NCI-H526 treated with DMSO at 0.1 percent for 48 hours (cell line): ENCODE measurements around the gene NSUN3.
"Not testable (repeated sequence)": the region's sequence is repeated elsewhere in the genome, so short reads cannot be mapped to it uniquely, and the experiment has no call there.

Experiments used
- DNase-seq: peaks from one replicate; lab custom pipeline; 2025; lab: John Stamatoyannopoulos, UW

Gene NSUN3

DNA sequence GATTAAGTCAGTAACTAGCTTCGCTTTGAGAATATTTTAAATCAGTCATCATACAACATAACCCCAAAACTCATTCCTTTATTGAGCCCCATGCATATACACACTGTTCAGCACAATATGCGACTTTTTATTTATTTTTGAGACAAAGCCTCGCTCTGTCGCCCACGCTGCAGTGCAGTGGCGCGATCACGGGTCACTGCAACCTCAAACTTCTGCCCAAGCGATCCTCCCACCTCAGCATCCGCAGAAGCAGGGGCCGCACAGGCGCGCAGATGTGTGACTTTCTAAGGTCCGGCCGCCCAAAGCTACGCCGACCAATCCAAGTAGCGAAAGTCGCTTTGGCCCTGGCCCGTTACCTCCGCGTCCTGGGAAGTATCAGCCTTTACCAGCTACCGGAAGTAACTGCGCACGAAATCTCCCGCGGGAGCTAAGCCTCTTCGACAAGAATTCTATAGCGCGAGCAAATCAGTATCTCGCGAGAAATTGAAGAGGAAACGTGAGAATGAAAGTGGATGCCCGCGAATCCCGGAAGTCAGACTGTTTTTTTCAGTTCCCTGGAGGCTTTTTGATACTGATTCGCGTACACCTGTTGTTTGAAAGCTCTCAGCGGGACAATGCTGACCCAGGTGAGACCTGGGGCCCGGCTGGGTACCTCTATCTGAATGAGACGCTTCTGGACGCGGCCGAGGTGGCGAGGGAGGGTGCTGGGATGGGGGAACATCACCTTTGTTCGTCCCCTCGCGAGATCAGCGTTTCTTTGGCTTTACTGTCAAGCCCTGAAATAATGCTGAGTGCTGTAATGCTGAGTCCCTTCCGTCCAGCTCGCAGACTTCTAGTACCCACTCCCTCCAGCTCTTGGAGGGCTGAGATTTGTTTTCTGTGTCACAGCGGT, at the start of gene NSUN3, which contains the start of gene DHFR2:
NSUN3 (plus strand) TSS at position 549 of the 892 bp plus-strand sequence; CDS start at position 615, 66 bp downstream.
DHFR2 (minus strand) TSS at position 404 of the 892 bp plus-strand sequence. CDS start 1,405 bp downstream, outside the sequence.
- DNase-seq = peak; percentile 84

DNA sequence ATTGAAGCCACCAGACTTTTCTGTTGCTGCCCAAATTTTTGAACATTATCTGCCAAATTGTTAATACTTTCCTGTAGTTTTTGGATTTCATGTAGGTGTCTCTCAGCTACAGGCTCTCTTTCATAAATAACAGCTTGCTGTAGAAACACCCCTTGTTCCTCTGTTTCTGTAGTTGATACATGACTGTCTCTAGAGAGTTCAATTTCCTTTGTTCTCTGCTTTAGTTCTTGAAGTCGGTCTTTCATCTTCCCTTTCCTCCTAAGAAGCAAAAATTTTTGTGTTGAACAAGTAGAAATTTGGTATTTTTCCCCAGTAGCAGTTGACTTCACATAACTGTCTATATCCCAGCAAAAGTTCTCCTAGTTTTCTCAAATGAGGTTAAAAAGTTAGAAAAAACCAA, 47.8 kb upstream of the NSUN3 start:
- no peak for DNase-seq

DNA sequence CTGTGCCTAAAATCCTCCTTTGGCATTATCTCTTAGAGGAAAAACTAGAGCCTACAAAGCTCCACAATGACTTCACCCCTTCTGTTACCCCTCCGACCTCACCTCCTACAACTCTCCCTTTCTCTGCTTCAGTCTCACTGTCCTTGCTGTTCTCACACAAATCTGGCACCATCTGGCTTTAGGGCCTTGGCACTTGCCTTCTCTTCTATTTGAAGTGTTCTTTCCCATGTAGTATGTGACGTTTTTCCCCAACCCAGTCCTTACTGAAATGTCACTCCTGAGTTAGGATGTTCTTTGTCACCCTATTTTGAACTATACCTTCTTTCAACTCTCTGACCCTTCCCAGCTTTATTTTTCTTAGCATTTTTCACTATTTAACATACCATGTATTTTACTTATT, 43.2 kb upstream of the NSUN3 start:
- no peak for DNase-seq

DNA sequence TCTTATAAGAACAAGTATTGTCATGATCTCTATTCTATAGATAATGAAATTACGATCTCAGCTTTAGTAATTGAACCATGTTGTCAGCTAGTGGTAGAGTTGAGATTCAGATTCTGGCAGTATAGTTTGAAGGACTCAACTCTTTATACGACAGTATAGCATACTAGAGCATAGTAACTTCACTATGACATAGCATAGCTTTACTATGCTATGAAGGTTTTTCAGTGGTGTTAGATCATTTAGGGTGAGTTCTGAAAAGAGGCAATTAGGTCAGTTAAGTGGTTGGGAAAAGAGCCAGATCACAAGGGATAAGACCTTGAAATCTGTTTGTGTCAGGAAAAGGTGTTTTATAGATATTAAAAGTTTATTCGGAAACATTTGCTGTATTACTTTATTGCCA, 42.6 kb upstream of the NSUN3 start:
- no peak for DNase-seq

DNA sequence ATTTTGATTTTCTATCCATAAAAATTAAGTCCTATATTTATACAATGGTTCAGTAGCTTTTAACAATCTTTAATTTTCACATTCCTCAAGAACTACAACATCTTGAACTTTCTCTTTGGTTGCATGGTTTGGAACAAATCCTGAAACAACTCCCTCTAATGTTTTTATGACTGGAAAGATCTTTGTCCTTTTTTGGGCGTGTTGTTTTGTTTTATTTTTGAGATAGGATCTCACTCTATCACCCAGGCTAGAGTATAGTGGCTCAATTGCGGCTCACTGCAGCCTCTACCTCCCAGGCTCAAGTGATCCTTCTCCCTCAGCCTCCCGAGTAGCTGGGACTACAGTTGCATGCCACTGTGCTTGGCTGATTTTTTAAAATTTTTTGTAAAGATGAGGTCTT, 38.5 kb upstream of the NSUN3 start:
- DNase-seq = no peak

DNA sequence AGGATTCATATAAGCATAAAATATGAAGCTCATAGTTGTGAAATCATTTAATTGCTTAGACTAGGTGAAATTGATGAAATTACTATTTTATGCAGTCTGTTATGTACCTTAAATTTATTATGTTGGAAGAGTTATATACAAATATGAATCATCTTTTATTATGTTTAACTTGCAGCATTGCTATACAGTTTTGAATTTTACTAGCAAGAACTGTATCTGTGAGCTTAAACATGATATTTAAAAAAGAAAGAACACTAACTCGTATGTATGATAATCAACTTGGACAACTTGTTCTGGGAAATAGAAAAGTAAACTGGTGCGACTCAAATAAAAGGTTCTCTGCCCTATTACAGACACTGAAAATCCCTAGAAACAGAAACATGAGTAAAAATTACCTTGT, 36.2 kb upstream of the NSUN3 start:
- DNase-seq = no peak

DNA sequence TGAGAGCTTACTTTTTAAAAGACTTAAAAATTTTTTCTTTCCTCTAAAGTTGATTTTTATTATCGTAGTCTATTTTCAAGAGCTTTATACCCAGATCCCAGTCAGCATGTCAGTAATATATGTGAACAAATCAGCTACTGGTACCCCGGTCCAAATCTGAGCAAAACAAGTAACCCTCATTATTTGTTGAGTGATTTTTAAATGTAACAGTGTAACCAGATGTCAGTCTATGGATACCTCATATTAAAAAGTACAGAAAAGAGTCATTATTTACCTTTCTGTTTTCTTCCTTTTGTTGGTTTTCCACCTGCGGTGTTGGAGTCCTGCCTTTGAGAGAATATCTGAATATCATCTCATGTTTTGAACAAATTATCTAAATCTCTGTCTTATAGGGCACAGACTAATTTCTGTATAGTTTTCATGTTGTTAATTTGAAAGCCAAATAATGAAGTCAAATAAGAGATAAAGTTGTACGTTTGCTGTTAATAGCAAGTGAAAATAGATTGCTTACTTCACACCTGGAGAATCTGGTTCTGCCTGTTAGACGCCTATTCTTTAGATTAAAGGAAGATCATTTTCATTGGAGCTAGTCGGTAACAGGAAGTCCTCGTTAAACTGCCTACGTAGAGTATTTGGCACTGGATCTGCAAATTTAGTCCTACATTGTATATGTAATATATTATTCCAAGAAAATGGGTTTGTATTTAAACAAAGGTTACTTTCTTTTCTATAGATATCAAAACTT, 34.6 kb upstream of the NSUN3 start, which contains the start of gene STX19:
STX19 (minus strand) TSS at position 505 of the 745 bp plus-strand sequence. CDS start 13,328 bp downstream, outside the sequence.
- DNase-seq = no peak

DNA sequence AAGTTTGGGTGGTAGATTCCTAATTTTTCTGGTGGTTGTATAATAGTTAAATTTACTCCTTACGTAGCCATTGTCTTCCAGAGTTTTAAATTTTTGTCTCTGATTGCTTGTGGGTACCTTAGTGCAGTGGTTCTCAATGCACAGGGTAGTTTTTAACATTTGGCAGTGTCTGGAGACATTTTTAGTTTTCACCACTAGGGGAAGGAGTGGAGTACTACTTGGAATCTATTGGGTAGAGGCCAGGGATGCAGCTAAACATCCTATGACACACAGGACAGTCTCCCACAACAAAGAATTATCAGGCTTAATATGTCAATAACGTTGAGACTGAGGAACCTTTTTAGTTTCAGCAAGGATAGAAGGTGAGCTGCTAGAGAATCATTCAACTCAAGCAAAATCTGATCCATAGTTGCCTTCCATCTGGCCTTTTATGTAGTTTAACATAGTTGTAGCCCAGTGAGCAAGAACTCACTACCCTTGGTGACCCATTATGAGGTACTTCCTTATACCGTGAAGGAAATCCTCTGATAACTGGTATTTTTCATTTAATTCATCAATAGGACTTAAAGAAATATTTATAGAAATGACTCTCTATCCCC, 25.9 kb upstream of the NSUN3 start:
- no peak for DNase-seq

DNA sequence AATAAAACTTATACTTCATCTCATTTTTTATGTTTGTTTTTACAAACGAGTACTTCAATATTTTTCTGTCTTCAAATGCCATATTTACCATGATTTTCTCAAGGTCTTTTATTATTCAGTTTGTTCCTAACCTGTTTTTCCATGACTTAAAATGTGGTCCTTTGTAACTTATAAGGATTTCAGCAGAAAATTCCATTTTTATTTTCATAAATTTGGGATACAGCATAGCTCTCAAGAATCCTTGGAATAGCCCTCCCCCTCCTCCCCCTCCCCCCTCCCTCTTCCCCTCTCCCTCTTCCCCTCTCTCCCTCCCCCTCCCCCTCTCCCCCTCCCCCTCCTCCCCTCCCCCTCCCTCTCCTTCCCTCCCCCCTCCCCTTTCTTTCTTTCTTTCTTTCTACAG, 19.6 kb upstream of the NSUN3 start:
- no peak for DNase-seq

DNA sequence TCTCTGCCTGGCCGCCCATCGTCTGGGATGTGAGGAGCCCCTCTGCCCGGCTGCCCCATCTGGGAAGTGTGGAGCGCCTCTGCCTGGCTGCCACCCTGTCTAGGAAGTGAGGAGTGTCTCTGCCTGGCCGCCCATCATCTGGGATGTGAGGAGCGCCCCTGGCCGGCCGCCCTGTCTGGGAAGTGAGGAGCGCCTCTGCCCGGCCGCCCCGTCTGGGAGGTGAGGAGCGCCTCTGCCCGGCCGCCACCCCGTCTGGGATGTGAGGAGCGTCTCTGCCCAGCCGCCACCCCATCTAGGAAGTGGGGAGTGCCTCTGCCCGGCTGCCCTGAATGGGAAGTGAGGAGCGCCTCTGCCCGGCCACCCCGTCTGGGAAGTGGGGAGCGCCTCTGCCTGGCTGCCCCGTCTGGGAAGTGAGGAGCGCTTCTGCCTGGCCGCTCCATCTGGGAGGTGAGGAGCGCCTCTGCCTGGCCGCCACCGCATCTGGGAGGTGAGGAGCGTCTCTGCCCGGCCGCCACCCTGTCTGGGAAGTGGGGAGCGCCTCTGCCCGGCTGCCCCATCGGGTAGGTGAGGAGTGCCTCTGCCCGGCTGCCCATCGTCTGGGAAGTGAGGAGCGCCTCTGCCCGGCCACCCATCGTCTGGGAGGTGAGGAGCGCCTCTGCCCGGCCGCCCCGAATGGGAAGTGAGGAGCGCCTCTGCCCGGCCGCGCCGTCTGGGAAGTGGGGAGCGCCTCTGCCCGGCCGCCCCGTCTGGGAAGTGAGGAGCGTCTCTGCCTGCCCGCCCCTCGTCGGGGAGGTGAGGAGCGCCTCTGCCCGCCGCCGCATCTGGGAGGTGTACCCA, 18.5 kb upstream of the NSUN3 start:
- DNase-seq = not testable (repeated sequence)

DNA sequence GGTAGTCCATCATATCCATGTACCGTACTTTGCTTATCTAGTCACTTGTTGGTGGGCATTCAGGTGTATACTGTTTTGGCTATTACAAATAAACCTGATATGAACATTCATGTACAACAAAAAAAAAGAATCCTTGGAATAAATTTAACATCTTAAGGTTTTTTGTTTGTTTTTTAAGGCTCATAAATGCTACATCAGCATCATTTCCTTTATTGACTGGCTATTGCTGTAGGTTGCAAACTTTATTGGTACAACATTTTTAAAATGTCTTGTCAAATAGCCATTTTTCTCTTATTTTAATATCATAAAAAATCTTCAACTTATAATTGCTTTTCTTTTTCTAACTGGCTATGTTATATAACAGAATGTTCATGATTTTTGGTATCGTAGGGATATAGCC, 16.3 kb upstream of the NSUN3 start:
- no peak for DNase-seq

DNA sequence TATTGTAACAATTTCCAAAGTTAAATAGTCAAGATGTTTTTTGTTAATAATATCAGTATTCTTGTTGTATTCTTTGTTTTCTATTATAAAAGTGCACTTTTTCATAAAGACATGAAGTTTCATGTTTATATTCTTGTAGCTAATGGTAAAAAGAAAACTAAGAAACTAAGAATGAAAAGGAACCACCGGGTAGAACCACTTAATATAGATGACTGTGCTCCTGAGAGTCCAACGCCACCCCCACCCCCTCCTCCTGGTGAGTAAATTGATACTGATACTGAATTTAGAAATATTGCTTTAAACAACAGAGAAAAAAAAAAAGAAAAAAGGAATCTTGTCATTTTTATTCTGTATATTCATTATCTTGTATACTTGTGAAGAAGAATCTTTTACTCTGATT, 13.6 kb upstream of the NSUN3 start:
- DNase-seq = no peak

DNA sequence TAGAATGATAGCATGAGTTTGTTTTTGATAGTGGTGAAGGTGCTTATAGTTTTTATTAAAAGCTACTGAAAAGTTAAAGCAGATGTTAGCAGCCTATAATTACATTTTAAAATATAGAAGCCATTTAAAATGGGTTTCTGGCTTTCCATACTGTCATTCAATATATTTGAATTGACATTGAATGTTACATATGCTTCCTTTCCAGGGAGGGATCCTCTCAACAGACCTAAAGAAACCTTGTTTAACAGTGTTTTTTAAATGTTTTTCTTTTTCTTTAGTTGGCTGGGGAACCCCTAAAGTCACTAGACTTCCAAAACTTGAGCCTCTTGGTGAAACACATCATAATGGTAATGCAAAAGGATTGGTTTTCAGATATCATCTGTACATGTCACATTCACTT, 12.3 kb upstream of the NSUN3 start:
- no peak for DNase-seq

DNA sequence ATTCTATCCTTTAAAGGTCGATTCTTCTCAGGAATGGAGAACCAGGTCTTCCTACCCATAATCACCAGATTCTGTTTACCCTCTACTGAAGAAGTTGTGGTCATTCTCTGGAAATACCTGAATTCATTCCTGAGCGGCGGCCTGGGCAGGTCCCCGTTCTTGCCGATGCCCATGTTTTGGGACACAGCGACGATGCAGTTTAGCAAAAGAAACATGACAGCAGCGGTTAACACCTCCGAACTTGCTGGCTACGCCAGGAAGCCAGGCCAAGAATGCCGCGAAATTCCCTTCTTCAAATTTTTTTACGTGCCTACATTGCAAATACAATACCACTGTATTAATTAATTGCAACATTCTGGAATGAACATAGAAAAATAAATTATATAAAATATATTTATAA, 1.6 kb upstream of the NSUN3 start:
- DNase-seq = no peak

DNA sequence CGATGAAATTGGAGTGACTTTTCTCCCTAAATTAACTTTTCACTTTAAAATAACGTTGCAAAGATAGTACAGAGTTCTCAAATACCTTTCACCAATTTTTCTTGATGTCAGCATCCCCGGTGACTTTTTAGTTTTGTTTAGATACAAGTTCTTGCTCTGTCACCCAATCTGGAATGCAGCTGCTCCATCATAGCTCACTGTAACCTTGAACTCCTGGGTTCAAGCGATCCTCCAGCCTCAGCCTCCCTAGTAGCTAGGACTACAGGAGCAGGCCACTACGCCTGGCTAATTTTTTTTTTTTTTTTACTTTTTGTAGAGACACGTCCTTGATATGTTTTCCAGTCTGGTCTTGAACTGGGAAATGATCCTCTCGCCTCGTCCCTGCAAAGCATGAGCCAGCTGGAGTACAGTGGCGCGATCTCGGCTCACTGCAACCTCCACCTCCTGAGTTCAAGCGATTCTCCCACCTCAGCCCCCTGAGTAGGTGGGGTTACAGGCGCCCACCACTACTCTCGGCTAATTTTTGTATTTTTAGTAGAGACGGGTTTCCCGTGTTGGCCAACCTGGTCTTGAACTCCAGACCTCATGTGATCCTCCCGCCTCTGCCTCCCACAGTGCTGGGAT, 747 bp downstream of the NSUN3 start:
- no peak for DNase-seq

DNA sequence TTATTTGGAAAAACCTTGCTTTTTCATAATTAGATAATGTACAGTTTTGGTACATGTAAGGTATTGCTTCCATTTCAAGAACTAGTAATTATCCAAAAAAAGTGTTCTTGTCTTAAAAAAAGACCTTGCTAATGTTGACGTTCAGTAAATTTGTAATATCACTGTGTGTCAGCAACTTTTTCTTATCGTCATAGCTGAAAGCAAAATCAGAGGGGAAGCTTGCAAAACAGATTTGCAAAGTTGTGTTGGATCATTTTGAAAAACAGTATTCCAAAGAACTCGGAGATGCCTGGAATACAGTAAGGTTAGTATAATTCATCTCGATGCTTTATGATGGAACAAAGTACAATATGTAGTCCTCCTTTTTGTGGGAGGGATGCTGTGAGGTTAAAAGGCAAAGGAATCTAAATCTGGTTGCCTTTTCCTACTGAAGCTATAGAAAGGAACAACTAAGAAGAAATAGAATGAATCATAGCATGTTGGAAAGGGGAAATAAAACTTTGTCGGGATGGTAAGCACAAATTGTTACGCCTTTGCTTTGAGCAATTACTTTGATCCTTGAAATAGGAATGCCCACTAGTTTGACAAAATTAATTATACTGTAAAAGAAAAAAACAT, 1.5 kb downstream of the NSUN3 start:
- DNase-seq = no peak

DNA sequence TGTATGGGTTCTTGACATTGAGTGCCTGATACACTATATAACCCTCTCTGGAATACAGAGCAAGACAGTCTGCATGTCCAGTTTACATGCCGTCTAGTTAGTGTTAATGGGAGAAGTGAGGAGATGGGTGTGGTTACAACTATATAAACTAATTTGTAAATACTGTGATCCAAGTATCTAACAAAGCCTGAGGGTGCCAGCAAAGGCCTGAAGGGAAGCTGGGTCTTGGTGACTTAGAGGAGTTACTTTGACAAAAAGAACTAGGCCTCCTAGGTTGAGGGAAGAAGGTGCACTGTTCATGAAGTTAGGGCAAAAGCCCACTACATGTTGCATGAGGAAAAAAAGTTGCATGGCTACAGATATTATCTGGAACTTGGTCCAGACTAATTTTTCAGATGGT, 2.3 kb downstream of the NSUN3 start:
- DNase-seq = no peak

DNA sequence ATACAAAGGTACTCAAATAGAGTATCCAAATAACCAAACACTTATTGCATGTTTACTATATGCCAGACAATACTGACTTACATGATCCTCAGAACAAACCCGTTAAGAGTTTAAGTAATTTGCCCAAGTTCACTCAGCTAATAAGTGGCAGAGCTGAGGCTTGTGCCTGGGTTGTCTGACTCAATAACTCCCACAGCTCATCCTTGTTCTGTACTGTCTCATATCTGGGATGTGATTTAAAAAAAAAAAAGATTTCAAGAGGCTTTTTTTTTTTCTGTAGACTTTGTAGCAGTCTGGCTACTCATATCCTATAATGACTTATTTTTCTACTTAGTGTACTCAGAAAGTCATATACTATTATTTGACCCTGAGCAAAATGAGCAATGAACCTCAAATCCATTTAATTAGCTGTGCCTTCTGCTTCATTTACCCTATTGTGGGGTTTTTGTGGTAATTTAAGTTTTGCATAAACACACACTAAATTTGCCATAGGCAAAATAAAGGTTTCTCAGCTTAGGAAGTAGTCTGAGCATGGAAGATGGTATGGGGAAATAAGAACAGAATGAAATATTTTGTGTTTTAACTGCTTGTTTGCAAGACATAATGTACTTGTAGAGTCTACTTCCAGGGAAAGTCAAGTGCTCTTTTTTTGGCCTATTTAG, 3.1 kb downstream of the NSUN3 start:
- no peak for DNase-seq

DNA sequence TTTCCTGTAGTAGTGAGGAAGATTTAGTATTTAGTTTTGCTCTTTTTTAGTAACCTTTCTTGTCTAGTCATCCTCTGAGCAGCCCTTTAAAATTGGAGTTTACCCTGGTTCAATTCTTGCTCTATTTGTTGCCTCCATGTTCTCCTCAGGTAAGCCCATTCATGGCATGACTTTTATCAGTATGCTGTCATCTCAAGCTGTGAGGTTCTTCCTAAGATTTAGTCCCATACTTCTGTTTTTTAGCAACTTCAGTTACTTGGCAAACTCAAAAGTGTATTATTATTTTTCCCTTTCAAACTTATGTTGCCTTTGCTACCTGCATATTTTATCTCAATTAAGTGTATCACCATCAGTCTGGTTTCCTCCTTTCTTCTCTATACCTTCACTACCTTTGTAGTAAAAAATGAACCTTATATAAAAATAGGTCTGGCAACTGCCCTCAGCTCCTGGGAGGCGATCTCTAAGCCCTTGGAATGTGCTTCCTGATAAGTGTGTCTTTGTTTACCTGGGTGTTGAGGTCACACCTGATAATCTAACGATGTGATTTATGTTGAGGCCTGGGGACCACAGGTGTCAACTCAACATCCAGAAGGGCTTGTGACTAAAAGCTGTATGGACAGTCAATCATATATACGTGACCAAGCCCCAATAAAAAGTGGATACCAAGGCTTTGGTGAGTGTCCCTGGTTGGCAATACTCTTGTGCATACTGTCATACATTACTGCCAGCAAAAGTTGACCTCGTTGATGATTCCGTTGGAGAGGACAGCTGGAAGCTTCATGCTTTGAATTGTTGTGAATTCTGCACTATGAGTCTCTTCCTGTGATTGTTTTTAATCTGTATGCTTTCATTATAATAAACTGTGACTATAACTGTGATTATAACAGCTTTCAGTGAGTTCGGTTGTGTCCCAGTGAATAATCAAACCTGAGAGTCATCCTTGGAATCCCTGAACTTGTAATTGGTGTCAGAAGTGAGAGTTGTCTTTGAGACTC, 3.9 kb downstream of the NSUN3 start:
- no peak for DNase-seq
